H54 (cell line): Measurements from ENCODE around the gene ADNP2.

Experiments used
- DNase-seq: peaks from one replicate; pipeline ENCODE4 v3.0.0; 2011; ENCODE audit warnings: low spot score, mixed read lengths; ENCODE audit not compliant: insufficient read length
- FAIRE-seq: peaks from 3 replicates; lab custom pipeline; 2011; peaks lifted over from hg19 to GRCh38; lab: Jason Lieb, UNC
- POLR2A ChIP-seq: IDR thresholded peaks from 2 replicates; pipeline ENCODE4 v1.6.1; 2011; ENCODE audit warnings: low read depth, mild to moderate bottlenecking, low read length

The ADNP2 gene

GRCh38 chr18:80108739-80109675 lies at the start of gene ADNP2:
ADNP2 (plus strand) TSS chr18:80109262; CDS start chr18:80117543, 8,281 bp downstream.
- FAIRE-seq (peak; percentile 84), DNase-seq (peak; percentile 53)
- TF ChIP-seq POLR2A = peak; percentile 31; the same call in 1 of the 2 replicates

- FAIRE-seq (no peak), DNase-seq (no peak)
- TF ChIP-seq POLR2A = no peak
These were observed 49.1 kb upstream of the ADNP2 start for GRCh38 chr18:80059945-80060344.

DNA sequence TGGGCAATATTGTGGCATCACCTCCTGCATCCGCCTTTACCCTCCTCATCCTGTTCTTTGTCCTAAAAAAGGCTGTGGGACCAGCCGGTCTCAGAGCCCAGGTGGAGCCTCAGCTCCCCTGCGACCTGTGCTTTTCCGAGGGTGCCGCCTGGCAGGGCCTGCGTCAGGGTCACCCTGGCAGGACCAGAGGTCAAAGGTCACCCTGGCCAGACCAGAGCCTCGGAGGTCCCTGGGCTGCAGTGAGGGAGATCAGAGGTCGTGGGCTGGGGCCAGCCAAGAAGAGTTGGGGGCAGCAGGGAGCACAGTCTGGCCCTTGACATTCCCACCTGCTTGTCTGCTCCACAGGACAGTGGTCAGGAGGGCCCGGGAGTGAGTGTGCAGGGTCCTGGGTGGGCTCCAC lies 43.4 kb upstream of the ADNP2 start:
- TF ChIP-seq POLR2A = no peak
- FAIRE-seq (no peak), DNase-seq (no peak)

DNA sequence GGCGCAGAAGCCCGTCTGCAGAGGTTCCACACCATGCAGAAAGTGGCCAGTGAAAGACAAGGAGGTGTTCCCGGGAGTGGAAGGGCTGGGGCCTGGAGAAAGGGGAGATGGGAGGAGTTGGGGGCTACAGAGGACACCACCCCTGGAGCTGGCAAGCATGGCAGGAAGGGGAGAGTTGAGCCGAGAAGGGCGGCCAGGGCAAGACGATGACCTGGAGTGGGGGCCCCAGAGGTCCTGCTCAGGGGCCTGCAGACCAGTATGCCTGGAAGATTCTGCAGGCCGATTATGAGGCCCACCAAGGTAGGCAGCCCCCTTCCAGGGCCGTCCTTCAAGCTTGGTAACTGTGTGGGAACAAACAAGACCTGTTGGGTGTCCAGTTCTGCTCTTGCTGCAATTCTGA lies 41.7 kb upstream of the ADNP2 start:
- DNase-seq (no peak), FAIRE-seq (no peak)
- no peak for TF ChIP-seq POLR2A

GRCh38 chr18:80067897-80068296 lies 41.2 kb upstream of the ADNP2 start:
- DNase-seq (no peak), FAIRE-seq (no peak)
- no peak for TF ChIP-seq POLR2A

GRCh38 chr18:80068571-80069272 lies 40.3 kb upstream of the ADNP2 start:
- TF ChIP-seq POLR2A = no peak
- FAIRE-seq = no peak
- no peak for DNase-seq

- FAIRE-seq = no peak
- TF ChIP-seq POLR2A = no peak
- no peak for DNase-seq
These were observed 38.2 kb upstream of the ADNP2 start for GRCh38 chr18:80070825-80071224.

DNA sequence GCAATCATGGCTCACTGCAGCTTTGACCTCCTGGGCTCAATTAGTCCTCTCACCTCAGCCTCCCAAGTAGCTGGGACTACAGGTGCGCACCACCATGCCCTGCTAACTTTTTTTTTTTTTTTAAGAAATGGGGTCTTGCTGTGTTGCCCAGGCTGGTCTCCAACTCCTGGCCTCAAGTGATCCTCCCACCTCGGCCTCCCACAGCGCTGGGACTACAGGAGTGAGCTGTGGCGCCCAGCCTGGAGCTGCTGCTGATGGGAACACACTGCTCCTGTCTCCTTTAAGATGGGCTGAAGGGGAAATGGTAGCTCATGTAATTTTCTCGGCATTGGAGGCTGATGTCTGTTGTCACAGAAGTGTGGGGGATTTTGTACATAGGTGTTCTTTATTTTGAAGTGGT lies 34.9 kb upstream of the ADNP2 start:
- FAIRE-seq = no peak
- TF ChIP-seq POLR2A = no peak
- DNase-seq = no peak

DNA sequence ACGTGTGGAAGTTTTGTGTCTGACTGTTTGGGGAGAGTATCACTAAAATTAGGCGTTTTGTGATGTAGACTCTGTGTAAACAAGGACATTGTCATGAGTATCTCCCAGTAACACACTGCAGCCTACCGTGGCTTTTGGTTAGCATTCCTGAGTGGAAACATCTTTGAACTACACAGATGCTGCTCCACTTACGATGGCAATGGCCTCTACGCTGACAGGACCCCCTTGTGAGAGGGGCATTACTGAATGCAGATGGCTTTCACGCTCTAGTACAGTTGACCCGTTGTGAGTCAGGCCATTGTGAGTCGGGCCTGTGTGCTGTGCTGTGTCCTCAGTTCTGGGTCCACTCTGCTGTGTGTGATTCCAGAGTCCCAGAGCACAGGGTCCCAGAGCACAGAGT lies 34.4 kb upstream of the ADNP2 start:
- DNase-seq = no peak
- FAIRE-seq = no peak
- TF ChIP-seq POLR2A = no peak

DNA sequence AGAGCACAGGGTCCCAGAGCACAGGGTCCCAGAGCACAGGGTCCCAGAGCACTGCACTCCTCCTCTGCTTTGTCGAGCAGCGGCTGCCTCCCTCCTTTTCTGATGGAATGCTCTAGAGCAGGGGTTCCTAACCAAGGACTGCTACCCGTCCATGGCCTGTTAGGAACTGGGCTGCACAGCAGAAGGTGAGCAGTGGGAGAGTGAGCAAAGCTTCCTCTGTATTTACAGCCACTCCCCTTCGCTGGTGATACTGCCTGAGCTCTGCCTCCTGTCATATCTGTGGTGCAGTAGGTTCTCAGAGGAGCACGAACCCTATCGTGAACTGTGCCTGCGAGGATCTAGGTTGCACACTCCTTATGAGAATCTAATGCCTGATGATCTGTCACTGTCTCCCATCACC lies 33.1 kb upstream of the ADNP2 start:
- DNase-seq (no peak), FAIRE-seq (no peak)
- TF ChIP-seq POLR2A = no peak

DNA sequence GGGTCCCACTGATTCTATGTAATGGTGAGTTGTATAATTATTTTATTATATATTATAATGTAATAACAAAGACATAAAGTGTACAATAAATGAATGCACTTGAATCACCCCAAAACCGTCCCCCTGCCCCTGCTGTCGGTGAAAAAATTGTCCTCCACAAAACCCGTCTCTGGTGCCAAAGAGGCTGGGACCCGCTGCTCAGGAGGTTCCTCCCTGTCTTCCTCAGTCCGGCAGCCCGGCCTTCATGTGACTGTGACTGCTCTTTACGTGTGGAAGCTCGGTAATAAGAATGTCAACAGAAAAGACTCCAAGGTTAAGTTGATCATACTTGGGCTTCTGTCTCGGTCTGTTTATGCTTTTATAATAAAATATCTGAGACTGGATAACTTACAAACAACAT lies 32.7 kb upstream of the ADNP2 start:
- DNase-seq (no peak), FAIRE-seq (no peak)
- TF ChIP-seq POLR2A = no peak

DNA sequence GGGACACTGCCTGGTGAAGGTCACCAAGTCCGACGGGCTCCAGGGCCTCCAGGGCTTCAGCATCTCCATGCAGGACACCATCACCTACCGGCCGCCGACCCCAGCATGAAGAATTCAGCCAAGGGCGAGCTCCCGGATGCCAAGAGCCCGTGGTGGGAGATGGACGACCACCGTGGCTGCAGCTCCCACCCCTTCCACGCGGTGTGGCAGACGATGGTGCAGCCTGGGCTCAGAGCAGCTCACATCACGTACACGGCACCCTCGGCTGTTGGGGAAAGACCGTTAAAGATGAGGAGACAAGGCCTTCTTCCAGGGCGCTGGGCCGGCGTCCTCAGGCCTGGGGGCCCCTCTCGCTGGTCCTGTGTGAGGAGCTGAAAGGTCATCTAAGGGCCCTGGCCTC lies 31.2 kb upstream of the ADNP2 start:
- TF ChIP-seq POLR2A = no peak
- FAIRE-seq (no peak), DNase-seq (no peak)

GRCh38 chr18:80086281-80086680 lies 22.8 kb upstream of the ADNP2 start:
- DNase-seq (no peak), FAIRE-seq (no peak)

GRCh38 chr18:80088036-80088435 lies 21.0 kb upstream of the ADNP2 start:
- no peak for DNase-seq
- FAIRE-seq = no peak
- TF ChIP-seq POLR2A = no peak

More at GRCh38 chr18:80086281-80086680, 22.8 kb upstream of the ADNP2 start:
- TF ChIP-seq POLR2A = no peak
